IMR-90 (cell line): ENCODE results near the gene BUD23. TPM values are rescaled to one million over a fixed set of nuclear protein-coding genes. Genes with fewer than 3 reads are reported as not detected.

Experiments used
- ATAC-seq: fragments of 200-7000 bp; cut with Tn5 transposase; 2 replicates; pipeline ENCODE4 v1.9.1; 2020; ENCODE audit warnings: low read depth, mild to moderate bottlenecking, moderate library complexity
- BruUV-seq: library from RNA; stranded (reverse); fragments of 400-500 nt; replicated peaks from 2 replicates; lab custom pipeline; 2021; lab: Mats Ljungman, UMichigan
- CTCF ChIA-PET: fragments of 300-600 bp; formaldehyde crosslinking; extraction: SDS; loops from one replicate; lab custom pipeline; 2021; ENCODE audit warnings: antibody characterized with exemption; lab: Yijun Ruan, JAX
- POLR2A ChIA-PET: fragments of 300-600 bp; sonication (Branson Sonifier 250); formaldehyde crosslinking; loops from one replicate; lab custom pipeline; 2022; ENCODE audit warnings: antibody characterized with exemption; ENCODE audit not compliant: unreplicated experiment; lab: Charles Lee
- DNase-seq: peaks from one replicate; pipeline ENCODE4 v3.0.0; 2013
- H2AFZ ChIP-seq: replicated peaks from 2 replicates; pipeline ENCODE3; 2013; ENCODE audit warnings: low read length, mild to moderate bottlenecking; ENCODE audit not compliant: poor library complexity
- H2AK5ac ChIP-seq: 2 replicates; pipeline ENCODE4 v1.6.1; 2013; ENCODE audit warnings: low read depth, low read length, inconsistent platforms
- H2AK9ac ChIP-seq: replicated peaks from 2 replicates; pipeline ENCODE3; 2013; ENCODE audit warnings: mild to moderate bottlenecking, low read depth, low read length, moderate library complexity; ENCODE audit not compliant: poor library complexity
- H2BK120ac ChIP-seq: 2 replicates; pipeline ENCODE4 v1.6.1; 2013; ENCODE audit warnings: low read depth, low read length, inconsistent platforms
- H2BK15ac ChIP-seq: 3 replicates; pipeline ENCODE4 v1.6.1; 2013; ENCODE audit warnings: low read depth, low read length, inconsistent platforms
- H2BK20ac ChIP-seq: 2 replicates; pipeline ENCODE4 v1.6.1; 2013; ENCODE audit warnings: low read depth, mild to moderate bottlenecking, inconsistent platforms, low read length, moderate library complexity
- H2BK5ac ChIP-seq: 2 replicates; pipeline ENCODE4 v1.6.1; 2013; ENCODE audit warnings: mild to moderate bottlenecking, low read depth, low read length, inconsistent platforms; ENCODE audit not compliant: poor library complexity, severe bottlenecking
- H3K14ac ChIP-seq: replicated peaks from 2 replicates; pipeline ENCODE4 v1.6.1; 2013; ENCODE audit warnings: low read depth, low read length, inconsistent platforms
- H3K18ac ChIP-seq: 2 replicates; pipeline ENCODE4 v1.6.1; 2013; ENCODE audit warnings: low read depth, low read length, control low read depth
- H3K23ac ChIP-seq: 2 replicates; pipeline ENCODE4 v1.6.1; 2013; ENCODE audit warnings: low read depth, low read length, inconsistent platforms
- H3K27ac ChIP-seq: 2 replicates; pipeline ENCODE4 v1.5.1; 2013; ENCODE audit warnings: mild to moderate bottlenecking, control low read depth, low read length; ENCODE audit not compliant: insufficient read depth
- H3K27me3 ChIP-seq: 2 replicates; pipeline ENCODE4 v1.6.1; 2013; ENCODE audit warnings: low read length; ENCODE audit not compliant: control insufficient read depth, insufficient read depth
- H3K36me3 ChIP-seq: 2 replicates; pipeline ENCODE4 v1.6.1; 2013; ENCODE audit warnings: low read length, mixed read lengths; ENCODE audit not compliant: control insufficient read depth, insufficient read depth
- H3K4ac ChIP-seq: 2 replicates; pipeline ENCODE4 v1.6.1; 2013; ENCODE audit warnings: low read depth, low read length, inconsistent platforms
- H3K4me1 ChIP-seq: 2 replicates; pipeline ENCODE4 v1.6.1; 2013; ENCODE audit warnings: low read length, mixed read lengths; ENCODE audit not compliant: control insufficient read depth, insufficient read depth
- H3K4me2 ChIP-seq: 2 replicates; pipeline ENCODE4 v1.6.1; 2013; ENCODE audit warnings: low read depth, mild to moderate bottlenecking, control low read depth, low read length, moderate library complexity
- H3K4me3 ChIP-seq: 2 replicates; pipeline ENCODE4 v1.5.1; 2013; ENCODE audit warnings: low read depth, mild to moderate bottlenecking, control low read depth, low read length, moderate library complexity; ENCODE audit not compliant: insufficient read depth
- H3K56ac ChIP-seq: 2 replicates; pipeline ENCODE4 v1.6.1; 2013; ENCODE audit warnings: low read length, inconsistent platforms; ENCODE audit not compliant: insufficient read depth; ENCODE audit errors: extremely low read depth
- H3K79me1 ChIP-seq, 2 experiments: 2 replicates each; pipeline ENCODE4 v1.6.1; 2013; ENCODE audit warnings: low read length in 2 of 2, inconsistent platforms in 1 of 2, low read depth in 1 of 2
- H3K9ac ChIP-seq: 2 replicates; pipeline ENCODE4 v1.6.1; 2013; ENCODE audit warnings: low read depth, low read length, control low read depth
- H3K9me1 ChIP-seq: 2 replicates; pipeline ENCODE4 v1.6.1; 2013; ENCODE audit warnings: low read length, inconsistent platforms; ENCODE audit not compliant: insufficient read depth
- H3K9me3 ChIP-seq: 2 replicates; pipeline ENCODE4 v1.6.1; 2013; ENCODE audit warnings: low read length; ENCODE audit not compliant: control insufficient read depth, insufficient read depth
- H4K20me1 ChIP-seq: 2 replicates; pipeline ENCODE4 v1.6.1; 2013; ENCODE audit warnings: low read length, inconsistent platforms; ENCODE audit not compliant: insufficient read depth
- H4K5ac ChIP-seq: 2 replicates; pipeline ENCODE4 v1.6.1; 2013; ENCODE audit warnings: mild to moderate bottlenecking, low read depth, low read length, control low read depth
- H4K8ac ChIP-seq, 2 experiments: 2 replicates each; pipeline ENCODE4 v1.6.1; 2013; ENCODE audit warnings: low read depth in 2 of 2, low read length in 2 of 2, control low read depth in 1 of 2, inconsistent platforms in 1 of 2
- H4K91ac ChIP-seq: 2 replicates; pipeline ENCODE4 v1.6.1; 2013; ENCODE audit warnings: low read depth, low read length, inconsistent platforms; ENCODE audit not compliant: insufficient read depth
- CEBPB ChIP-seq: IDR thresholded peaks from 2 replicates; pipeline ENCODE4 v1.6.1; 2012; ENCODE audit warnings: low read depth, low read length, improper control_type of control experiment
- CHD1 ChIP-seq: IDR thresholded peaks from 2 replicates; pipeline ENCODE4 v1.6.1; 2012; ENCODE audit warnings: low read depth, low read length, improper control_type of control experiment
- MAZ ChIP-seq: IDR thresholded peaks from 2 replicates; pipeline ENCODE4 v1.6.1; 2012; ENCODE audit warnings: low read depth, mild to moderate bottlenecking, low read length, improper control_type of control experiment, moderate library complexity, borderline replicate concordance
- MXI1 ChIP-seq: IDR thresholded peaks from 2 replicates; pipeline ENCODE4 v1.6.1; 2012; ENCODE audit warnings: low read depth, mild to moderate bottlenecking, low read length, moderate library complexity, borderline replicate concordance
- NFE2L2 ChIP-seq: fragments of 150-350 bp; IDR thresholded peaks from 2 replicates; pipeline ENCODE4 v1.6.1; 2016; ENCODE audit warnings: low read depth, mild to moderate bottlenecking, low read length
- POLR2A ChIP-seq: IDR thresholded peaks from 2 replicates; pipeline ENCODE4 v1.6.1; 2012; ENCODE audit warnings: mild to moderate bottlenecking, low read depth, low read length
- RAD21 ChIP-seq: IDR thresholded peaks from 2 replicates; pipeline ENCODE4 v1.6.1; 2012; ENCODE audit warnings: low read length, improper control_type of control experiment
- SMC3 ChIP-seq: fragments of 150-350 bp; IDR thresholded peaks from 2 replicates; pipeline ENCODE4 v1.6.1; 2016; ENCODE audit warnings: low read depth, mild to moderate bottlenecking, antibody characterized with exemption, low read length, moderate library complexity
- WGBS, 2 experiments: methylation state at CpG; one replicate each; pipeline versions ENCODE4 v1.1.5 to v1.1.7; 2013; ENCODE audit warnings: missing lambda C conversion rate in 2 of 2; ENCODE audit not compliant: insufficient read length in 1 of 2; ENCODE audit errors: extremely low coverage in 2 of 2; 5-methylcytosine and 5-hydroxymethylcytosine counted together
- dilution Hi-C: fragments of 300-500 bp; cut with HindIII; formaldehyde crosslinking; loops from one replicate; pipeline ENCODE4 v1.14.3; 2018; ENCODE audit warnings: low sequenced_read_pairs; ENCODE audit not compliant: unreplicated experiment
- in situ Hi-C: fragments of 300-500 bp; cut with MboI; formaldehyde crosslinking; loops from 3 replicates; pipeline ENCODE4 v1.14.3; 2019; ENCODE audit warnings: low sequenced_read_pairs, inconsistent platforms, mixed read lengths
- intact Hi-C: fragments of 100-400 bp; cut with micrococcal nuclease; formaldehyde crosslinking; loops from 2 replicates; pipeline ENCODE4 v1.10.0; 2022
- polyA plus RNA-seq, 3 experiments: library from polyadenylated mRNA; depleted of rRNA; stranded (reverse); fragments of >200 nt; gene quantifications; 2 replicates each; pipeline ENCODE4 v1.2.3, GENCODE V29; 2012; ENCODE audit warnings: low replicate concordance in 1 of 3
- total RNA-seq: library from RNA; depleted of rRNA; stranded (reverse); fragments of >200 nt; gene quantifications from 2 replicates; pipeline ENCODE4 v1.2.3, GENCODE V29; 2012
- TF ChIP-seq, protein P1 (sequence below): fragments of 150-350 bp; IDR thresholded peaks from 2 replicates; pipeline ENCODE4 v1.6.1; 2016; ENCODE audit warnings: low read depth, mild to moderate bottlenecking, low read length, moderate library complexity, borderline replicate concordance

The BUD23 gene
- total and polyA plus RNA-seq, 2 of the 4 experiments (the other 2 are of a cell fraction), result 35.7 to 65.2 TPM

DNA sequence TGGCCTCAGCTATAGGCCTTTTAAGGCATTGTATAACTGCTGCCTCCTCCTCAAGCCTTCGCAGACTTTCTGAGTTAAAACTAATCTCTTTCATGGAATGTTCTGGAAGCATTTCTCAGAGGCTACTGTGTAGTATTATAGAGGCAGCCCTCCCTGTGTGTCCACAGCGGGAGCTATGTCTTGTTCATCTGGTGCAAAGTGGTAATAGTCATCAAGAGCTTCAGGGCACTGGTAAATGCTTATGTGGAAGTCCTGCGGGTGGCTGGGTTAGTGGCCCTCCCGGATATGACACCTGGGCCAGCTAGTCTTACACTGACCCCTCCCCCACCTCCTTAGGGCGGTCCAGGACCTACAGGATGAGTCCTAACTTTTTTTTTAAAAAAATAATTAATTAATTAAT, 57.4 kb downstream of the BUD23 start:
- H4K8ac ChIP-seq, result no peak overlapping the region
- H3K9ac ChIP-seq, result no peak overlapping the region
- H3K18ac ChIP-seq, result no peak overlapping the region
- peaks cover 5 to 21% of the 10 kb centered on the region in 2 experiments; a peak in 3 of 4 replicates for H3K79me1 ChIP-seq
- intact Hi-C loops (loop anchor here (10.0 kb wide), 1 partner anchor 54 kb away; no protein-coding TSS in a partner anchor), in situ Hi-C loops (no loop called here), dilution Hi-C loops (no loop called here)
- H3K9me3 ChIP-seq, result no peaks in the 10 kb centered on the region
- no peak overlapping the region for H3K4ac ChIP-seq
- H2BK20ac ChIP-seq, result no peak overlapping the region
- H3K14ac ChIP-seq, result no peak overlapping the region
- no peak overlapping the region for H2BK120ac ChIP-seq
- no peak overlapping the region for H2AFZ ChIP-seq
- 0 out of 2 replicates have a peak, but pooled peaks cover 6% of the 10 kb centered on the region for H3K36me3 ChIP-seq
- H3K9me1 ChIP-seq, result peaks cover 8% of the 10 kb centered on the region
- no peak for ATAC-seq
- TF ChIP-seq POLR2A, result no peak
- TF ChIP-seq SMC3, result no peak
- TF ChIP-seq MAZ, result no peak
- TF ChIP-seq RAD21, result no peak
- TF ChIP-seq, protein P1, sequence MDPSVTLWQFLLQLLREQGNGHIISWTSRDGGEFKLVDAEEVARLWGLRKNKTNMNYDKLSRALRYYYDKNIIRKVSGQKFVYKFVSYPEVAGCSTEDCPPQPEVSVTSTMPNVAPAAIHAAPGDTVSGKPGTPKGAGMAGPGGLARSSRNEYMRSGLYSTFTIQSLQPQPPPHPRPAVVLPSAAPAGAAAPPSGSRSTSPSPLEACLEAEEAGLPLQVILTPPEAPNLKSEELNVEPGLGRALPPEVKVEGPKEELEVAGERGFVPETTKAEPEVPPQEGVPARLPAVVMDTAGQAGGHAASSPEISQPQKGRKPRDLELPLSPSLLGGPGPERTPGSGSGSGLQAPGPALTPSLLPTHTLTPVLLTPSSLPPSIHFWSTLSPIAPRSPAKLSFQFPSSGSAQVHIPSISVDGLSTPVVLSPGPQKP, result no peak
- TF ChIP-seq NFE2L2, result no peak
- TF ChIP-seq MXI1, result no peak
- no peak for TF ChIP-seq CHD1
- no peak for TF ChIP-seq CEBPB
- H3K4me1 ChIP-seq, result peaks cover 7% of the 10 kb centered on the region
- H3K56ac ChIP-seq, result no peak overlapping the region
- DNase-seq, result no peak
- no peak overlapping the region for H4K5ac ChIP-seq
- no TSS peak for BruUV-seq
- H3K27ac ChIP-seq, result no peak overlapping the region
- no peak overlapping the region for H2BK5ac ChIP-seq
- no peak overlapping the region for H3K4me3 ChIP-seq
- ChIA-PET CTCF (interaction anchor here (1.2 kb wide), 1 partner anchor 111 kb away, joined by 3 read pairs; no protein-coding TSS in a partner anchor), POLR2A (no interaction called here)
- no peak overlapping the region for H3K4me2 ChIP-seq
- H4K20me1 ChIP-seq, result peaks cover 3% of the 10 kb centered on the region; the same call in 1 of the 2 replicates
- no peak overlapping the region for H2AK9ac ChIP-seq
- no peak overlapping the region for H3K23ac ChIP-seq
- H2AK5ac ChIP-seq, result no peak overlapping the region
- no CpG with 5 or more reads among the region's 5 CpGs for WGBS, 2 experiments
- H2BK15ac ChIP-seq, result no peak overlapping the region
- no peaks in the 10 kb centered on the region for H3K27me3 ChIP-seq
- no peak overlapping the region for H4K91ac ChIP-seq
